Stimulated activated CD8-positive, alpha-beta memory T cell treated with anti-CD3 and anti-CD28 coated beads, Interleukin-4, amount 100 ng/mL, for 24 hours (primary cell): ENCODE measurements around the gene LEPR.

Source experiments
- DNase-seq: peaks from one replicate; pipeline ENCODE4 v3.0.0-alpha.2; 2020; ENCODE audit warnings: low read depth

LEPR gene

DNA sequence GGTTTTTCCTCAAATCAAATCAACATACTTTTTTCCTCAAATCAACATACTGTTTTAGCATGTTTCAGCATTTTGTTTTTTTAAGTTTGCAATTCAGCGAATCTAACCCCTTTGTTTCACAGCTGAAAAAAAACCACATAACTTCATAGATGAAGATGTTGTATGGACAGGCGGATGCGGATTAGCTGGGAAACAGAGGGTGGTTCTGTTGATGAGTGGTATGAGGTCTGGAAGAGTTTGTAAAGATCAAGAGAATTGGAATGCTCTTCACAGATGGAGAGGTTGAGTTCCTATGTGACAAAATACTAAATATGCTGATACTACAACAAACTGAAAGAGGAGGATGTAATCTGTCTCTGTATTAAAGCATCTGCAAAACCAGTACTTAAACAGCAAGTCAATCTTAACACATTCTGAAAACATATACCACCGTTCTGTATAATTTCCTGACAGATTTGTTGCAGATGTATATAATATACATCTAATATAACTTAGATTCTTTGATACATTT, 10.6 kb upstream of the LEPR start:
- DNase-seq, result no peak

- DNase-seq, result no peak
These were observed 8.0 kb upstream of the LEPR start for GRCh38 chr1:65412256-65412983.

DNA sequence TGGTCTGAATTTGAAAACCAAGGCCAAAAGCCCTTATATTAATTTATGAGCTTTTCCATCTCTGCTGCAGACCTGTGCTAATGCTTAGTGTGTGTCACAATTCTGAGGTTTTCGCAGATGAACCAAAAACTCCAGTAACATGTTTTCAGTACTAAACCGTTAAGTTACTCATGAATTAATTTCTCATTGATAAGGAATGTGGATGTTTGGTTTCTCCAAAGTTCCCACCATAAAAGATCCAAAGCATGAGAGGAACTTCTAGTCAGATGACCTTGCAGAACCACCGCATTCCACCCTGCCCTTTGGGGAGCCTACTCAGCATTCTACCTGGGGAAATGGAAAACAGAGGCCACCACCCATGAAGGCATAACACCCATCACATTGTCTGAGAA, 7.5 kb upstream of the LEPR start:
- no peak for DNase-seq

DNA sequence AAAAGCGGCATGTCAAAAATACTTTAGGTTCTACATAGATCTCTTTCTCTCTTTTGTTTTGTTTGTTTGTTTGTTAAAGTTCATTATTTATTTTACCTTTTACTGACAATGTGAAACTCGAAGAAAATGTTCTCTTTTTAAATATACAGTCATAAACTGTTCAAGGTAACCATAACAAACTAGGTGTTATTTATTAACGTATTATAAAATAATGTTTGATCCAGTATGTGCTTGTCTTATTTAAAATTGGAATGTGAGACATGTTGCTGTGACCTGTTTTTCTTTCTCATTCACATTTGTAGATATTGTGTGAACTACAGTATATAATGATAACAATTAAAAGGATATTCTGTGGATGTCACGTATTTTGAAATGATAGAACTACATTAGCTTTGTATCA, 5.9 kb upstream of the LEPR start:
- no peak for DNase-seq

DNA sequence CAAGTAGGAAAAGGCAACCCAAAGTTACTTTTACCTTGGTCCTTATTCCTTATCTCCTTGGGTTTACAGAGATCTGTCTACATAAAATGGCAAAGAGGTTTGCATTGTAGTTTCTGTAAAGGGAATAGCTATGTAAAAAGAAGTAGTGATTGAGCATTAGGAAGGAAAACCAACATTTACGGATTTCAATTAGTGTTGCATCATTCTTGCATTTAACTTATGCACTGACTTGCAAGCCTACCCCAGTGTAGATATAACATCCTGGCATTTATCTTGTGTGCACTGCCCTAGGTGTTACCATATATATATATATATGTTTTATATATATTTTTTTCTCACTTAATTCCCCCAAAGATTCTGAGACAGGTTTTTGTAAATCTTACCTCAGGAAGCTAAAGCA, 3.7 kb upstream of the LEPR start:
- no peak for DNase-seq

DNA sequence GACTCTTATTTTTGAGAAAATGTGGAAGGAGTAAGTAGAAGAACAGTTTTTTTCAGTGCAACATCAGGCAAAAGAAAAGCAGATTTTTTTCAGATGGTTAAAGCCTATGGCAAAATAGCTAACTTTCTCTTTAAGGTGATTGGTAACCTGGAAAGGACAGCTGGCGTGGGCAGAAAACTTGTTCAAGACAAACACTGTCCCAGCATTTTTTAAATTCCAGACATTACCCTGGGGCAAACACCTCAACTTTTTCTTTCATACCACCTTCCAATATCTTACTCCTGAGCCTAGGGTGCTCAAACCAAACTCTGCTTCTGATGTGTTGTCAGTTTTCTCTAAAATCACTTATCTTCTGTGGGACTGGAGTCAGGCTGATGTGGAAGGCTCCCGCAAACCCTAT, 2.7 kb upstream of the LEPR start:
- no peak for DNase-seq

DNA sequence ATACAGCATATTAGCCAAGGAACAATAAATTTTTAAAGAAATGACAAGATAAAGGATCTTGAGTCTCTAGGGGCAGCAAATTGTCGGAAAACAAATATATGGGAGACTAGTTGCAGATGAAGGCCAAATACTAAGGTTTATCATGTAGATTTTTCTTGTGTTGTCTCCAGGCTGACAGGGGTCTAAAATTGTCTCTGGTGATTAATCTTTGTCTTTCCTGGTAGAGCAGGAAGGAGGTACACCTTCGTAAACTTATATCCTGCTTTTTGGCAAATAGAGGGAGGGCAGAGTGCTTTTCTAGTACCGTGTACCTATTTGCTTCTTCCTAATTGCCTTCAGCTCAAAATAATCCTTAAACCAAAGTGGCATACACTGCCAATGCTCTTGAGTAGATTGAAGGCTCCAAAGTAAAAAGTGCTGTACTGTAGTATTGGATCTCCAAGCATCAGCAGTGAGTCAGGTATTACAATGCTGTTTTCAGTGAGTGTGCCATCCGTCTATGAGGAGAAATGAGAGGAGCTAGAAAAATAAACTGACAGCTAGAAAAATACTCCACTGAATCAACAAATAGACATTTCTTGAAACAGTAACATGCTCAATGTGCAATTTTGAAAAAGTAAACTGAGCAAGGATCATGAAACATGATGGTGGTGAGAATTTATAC, 1.8 kb upstream of the LEPR start:
- DNase-seq, result no peak

- peak; percentile 96 for DNase-seq
These were observed 533 bp upstream of the LEPR start for GRCh38 chr1:65419681-65420589.

GRCh38 chr1:65421351-65422025, 1.0 kb downstream of the LEPR start:
- DNase-seq, result no peak

- no peak for DNase-seq
These were observed 2.1 kb downstream of the LEPR start for GRCh38 chr1:65422241-65423203.

GRCh38 chr1:65423884-65424572, 3.6 kb downstream of the LEPR start:
- no peak for DNase-seq

DNA sequence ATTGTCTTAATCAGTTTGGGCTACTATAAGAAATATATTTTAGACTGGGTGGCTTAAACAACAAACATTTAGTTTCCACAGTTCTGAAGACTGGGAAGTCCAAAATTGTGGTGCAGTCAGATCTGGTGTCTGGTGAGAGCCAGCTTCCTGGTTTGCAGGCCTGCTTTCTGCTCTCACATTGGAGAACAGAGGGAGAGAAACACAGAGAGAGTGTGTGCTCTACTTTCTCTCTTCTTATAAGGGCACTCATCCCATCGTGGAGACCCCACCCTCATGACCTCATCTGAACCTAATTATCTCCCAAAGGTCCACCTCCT, 4.1 kb downstream of the LEPR start:
- no peak for DNase-seq

DNA sequence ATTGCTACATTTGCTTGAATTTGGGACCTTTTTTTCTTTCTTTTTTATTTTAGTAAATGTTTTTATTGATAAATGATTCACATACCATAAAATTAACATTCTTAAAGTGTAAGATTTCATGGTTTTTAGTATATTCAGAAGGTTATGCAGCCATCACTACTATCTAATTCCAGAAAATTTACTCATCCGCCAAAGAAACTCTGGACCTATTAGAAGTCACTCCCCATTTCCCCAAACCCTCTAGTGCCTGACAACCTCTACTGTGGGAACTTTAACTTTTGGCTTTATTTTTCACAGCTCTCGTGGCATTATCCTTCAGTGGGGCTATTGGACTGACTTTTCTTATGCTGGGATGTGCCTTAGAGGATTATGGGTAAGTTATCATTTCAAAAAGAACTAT, 4.5 kb downstream of the LEPR start:
- no peak for DNase-seq

DNA sequence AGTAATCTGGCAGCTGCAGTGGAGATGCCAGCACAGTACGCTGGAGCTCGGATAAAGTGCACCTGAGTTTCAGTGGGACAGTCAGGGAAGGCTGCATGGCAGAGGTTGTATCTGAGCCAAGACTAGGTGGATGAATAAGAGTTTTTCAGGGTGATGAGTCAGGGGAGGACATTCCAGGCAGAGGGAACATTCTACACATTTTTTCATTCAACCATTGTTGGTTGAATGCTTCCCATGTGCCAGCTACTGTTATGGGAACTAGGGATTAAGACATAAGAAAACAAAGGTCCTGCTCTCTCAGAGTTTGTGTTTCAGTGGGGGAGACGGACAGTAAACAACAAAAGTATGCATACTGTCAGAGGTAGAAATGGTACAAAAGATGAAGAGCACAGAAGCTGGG, 5.2 kb downstream of the LEPR start:
- no peak for DNase-seq

DNA sequence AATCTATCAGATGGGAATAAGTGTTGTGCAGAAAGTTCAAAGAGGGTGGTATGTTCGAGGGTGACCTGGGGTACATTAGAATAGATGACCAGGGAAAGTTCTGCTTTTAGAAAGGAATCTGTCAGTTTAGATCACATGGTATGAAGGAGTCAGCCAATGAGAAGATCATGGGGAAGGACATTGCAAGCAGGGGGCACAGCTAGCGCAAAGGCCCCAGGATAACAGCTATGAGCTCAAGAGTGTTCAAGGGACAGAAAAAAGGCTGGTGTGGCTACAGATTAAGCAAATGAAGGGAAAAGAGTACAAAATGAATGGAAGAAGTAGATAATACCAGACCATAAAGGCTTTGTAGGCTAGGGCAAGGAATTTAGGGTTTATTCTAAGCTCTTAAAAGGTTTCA, 8.6 kb downstream of the LEPR start:
- DNase-seq, result no peak

- no peak for DNase-seq
These were observed 9.3 kb downstream of the LEPR start for GRCh38 chr1:65429806-65430205.

- no peak for DNase-seq
These were observed 10.7 kb downstream of the LEPR start for GRCh38 chr1:65431111-65431705.

DNA sequence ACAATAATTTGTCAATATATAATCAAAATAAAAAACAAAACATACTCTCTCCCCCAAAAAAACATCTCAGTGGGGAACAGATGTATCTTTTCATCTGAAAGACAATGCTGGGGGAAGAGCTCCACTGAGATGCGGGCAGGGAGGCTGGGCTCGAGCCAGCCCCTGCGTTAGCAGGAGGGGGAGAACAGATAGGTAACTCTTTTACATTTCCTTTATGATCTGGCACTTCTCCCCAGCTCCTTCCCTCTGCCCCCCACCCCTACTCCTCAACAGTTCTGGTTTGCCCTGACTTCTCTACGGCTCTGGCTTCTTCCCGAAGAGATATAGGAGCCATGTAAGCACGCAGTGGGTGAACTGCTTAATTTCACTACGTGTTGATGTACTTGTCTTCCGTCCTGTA, 12.4 kb downstream of the LEPR start:
- no peak for DNase-seq

- no peak for DNase-seq
These were observed 13.8 kb downstream of the LEPR start for GRCh38 chr1:65434255-65434654.

DNA sequence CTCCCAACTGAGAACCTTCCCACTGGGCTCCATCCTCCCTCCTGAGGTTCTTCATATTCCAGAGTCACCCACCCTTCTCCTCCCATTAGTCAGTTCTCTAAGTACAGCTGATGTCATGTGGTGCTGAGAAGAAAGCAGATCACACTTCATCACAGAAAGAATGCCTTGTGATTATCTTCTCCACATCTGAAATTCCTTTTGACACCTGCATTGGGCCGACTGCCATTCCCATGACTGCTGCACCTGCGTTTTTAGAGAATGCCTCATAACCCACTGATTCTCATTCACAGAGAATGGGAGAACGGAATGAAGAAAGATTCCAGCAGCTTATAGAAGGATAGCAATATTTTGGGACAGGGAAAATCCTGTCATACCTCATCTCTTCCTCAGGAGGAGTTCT, 14.3 kb downstream of the LEPR start:
- DNase-seq, result no peak
